ENCODE results near the gene SGPP2. TPM values are rescaled to one million over a fixed set of nuclear protein-coding genes. Genes with fewer than 3 reads are reported as not detected.

SGPP2 gene
- total RNA-seq, 1 donor from 2014 or later, result 0.11 TPM

DNA sequence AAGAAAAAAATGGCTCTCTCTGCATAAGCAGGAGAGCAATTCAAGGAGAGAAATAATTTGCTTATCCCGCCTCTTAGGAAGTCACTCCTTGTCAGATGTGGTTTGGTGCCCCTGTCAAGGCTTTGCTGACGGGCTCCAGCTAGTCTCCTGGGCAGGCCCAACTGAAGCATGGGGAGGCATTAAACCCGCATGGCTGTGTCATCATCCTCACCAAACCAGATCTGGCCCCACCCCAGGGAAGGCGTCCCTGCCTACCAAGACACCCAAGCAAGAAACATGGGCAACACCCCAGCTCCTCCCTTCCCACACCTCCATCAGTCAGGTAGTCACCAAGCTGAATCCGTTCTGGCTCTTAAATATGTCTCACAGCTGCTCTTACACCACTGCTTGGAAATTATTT is 108.0 kb downstream of the SGPP2 start:
- TF ChIP-seq EZH2 (IDR thresholded peaks at IDR 0.05), result no peak
- TF ChIP-seq EZH2phosphoT487 (IDR thresholded peaks at IDR 0.05), result no peak
- no peak for TF ChIP-seq CTCF (IDR thresholded peaks at IDR 0.05)
- Histone ChIP-seq H3F3A (ENCODE audit: low read depth) (peaks cover 11% of the 10 kb centered on the region), H3K4me1 (peaks cover 14% of the 10 kb centered on the region), H3K27me3 (peaks cover 13% of the 10 kb centered on the region), H3K79me2 (ENCODE audit: low read depth) (no peaks in the 10 kb centered on the region), H3K36me3 (no peaks in the 10 kb centered on the region), H3K4me3 (no peak overlapping the region), H4K20me1 (ENCODE audit: low read depth) (peaks cover 6% of the 10 kb centered on the region), H3K9ac (no peak overlapping the region), H3K4me2 (no peak overlapping the region), H2AFZ (replicated peaks) (no peak overlapping the region), H3K9me3 (ENCODE audit: low read depth) (no peaks in the 10 kb centered on the region), H3K27ac (no peak overlapping the region)
- Mint-ChIP-seq H3K36me3 (peaks cover 7% of the 10 kb centered on the region), H3K27ac (no peak overlapping the region), H3K4me3 (no peak overlapping the region), H3K9me3 (peaks cover 10% of the 10 kb centered on the region), H3K4me1 (peaks cover 11% of the 10 kb centered on the region), H3K27me3 (ENCODE audit: insufficient read depth, low read depth) (no peaks in the 10 kb centered on the region)
- no peak for DNase-seq (ENCODE audit: low spot score)

GRCh38 chr2:222535477-222535876 is 111.1 kb downstream of the SGPP2 start:
- Mint-ChIP-seq H3K9me3 (peaks cover 3% of the 10 kb centered on the region), H3K4me3 (no peak overlapping the region), H3K27ac (no peak overlapping the region), H3K27me3 (ENCODE audit: insufficient read depth, low read depth) (peaks cover 3% of the 10 kb centered on the region), H3K4me1 (peaks cover 11% of the 10 kb centered on the region), H3K36me3 (peaks cover 2% of the 10 kb centered on the region)
- H3F3A ChIP-seq (ENCODE audit: low read depth), result peaks cover 11% of the 10 kb centered on the region
- H4K20me1 ChIP-seq (ENCODE audit: low read depth), result peaks cover 6% of the 10 kb centered on the region
- peak; percentile 64 for DNase-seq (ENCODE audit: low spot score)
- H3K36me3 ChIP-seq, result no peaks in the 10 kb centered on the region
- peak overlapping the region; percentile 6 for H3K4me2 ChIP-seq
- H3K27ac ChIP-seq, result no peak overlapping the region
- H3K9me3 ChIP-seq (ENCODE audit: low read depth), result no peaks in the 10 kb centered on the region
- no peak overlapping the region for H2AFZ ChIP-seq (replicated peaks)
- H3K4me1 ChIP-seq, result peaks cover 14% of the 10 kb centered on the region
- H3K79me2 ChIP-seq (ENCODE audit: low read depth), result no peaks in the 10 kb centered on the region
- H3K9ac ChIP-seq, result no peak overlapping the region
- peaks cover 13% of the 10 kb centered on the region for H3K27me3 ChIP-seq
- TF ChIP-seq EZH2 (IDR thresholded peaks at IDR 0.05), result no peak
- peak; percentile 49 for TF ChIP-seq EZH2phosphoT487 (IDR thresholded peaks at IDR 0.05)
- no peak overlapping the region for H3K4me3 ChIP-seq

DNA sequence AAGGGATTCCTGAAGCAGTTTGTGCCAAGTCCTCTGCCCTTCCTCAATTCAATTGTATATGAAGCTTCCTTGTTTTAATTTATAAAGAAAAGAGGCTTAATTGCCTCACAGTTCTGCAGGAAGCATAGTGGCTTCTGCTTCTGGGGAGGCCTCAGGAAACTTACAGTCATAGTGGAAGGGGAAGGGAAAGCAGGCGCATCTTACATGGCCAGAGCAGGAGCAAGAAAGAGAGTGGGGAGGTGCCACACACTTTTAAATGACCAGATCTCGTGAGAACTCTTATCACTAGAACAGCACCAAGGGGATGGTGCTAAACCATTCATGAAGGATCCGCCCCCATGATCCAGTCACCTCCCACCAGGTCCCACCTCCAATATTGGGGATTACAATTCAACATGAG is 114.2 kb downstream of the SGPP2 start:
- H2AFZ ChIP-seq (replicated peaks), result no peak overlapping the region
- H3K4me2 ChIP-seq, result no peak overlapping the region
- H3K4me1 ChIP-seq, result peaks cover 14% of the 10 kb centered on the region
- Mint-ChIP-seq H3K4me1 (peaks cover 11% of the 10 kb centered on the region), H3K27me3 (ENCODE audit: insufficient read depth, low read depth) (peaks cover 3% of the 10 kb centered on the region), H3K27ac (no peak overlapping the region), H3K4me3 (no peak overlapping the region), H3K9me3 (peaks cover 6% of the 10 kb centered on the region), H3K36me3 (peaks cover 2% of the 10 kb centered on the region)
- no peaks in the 10 kb centered on the region for H3K79me2 ChIP-seq (ENCODE audit: low read depth)
- TF ChIP-seq EZH2phosphoT487 (IDR thresholded peaks at IDR 0.05) (no peak), EZH2 (IDR thresholded peaks at IDR 0.05) (no peak), CTCF (IDR thresholded peaks at IDR 0.05) (no peak)
- peaks cover 10% of the 10 kb centered on the region for H3K27me3 ChIP-seq
- no peak overlapping the region for H3K27ac ChIP-seq
- H4K20me1 ChIP-seq (ENCODE audit: low read depth), result peaks cover 6% of the 10 kb centered on the region
- H3K9ac ChIP-seq, result no peak overlapping the region
- no peaks in the 10 kb centered on the region for H3K9me3 ChIP-seq (ENCODE audit: low read depth)
- no peaks in the 10 kb centered on the region for H3K36me3 ChIP-seq
- DNase-seq (ENCODE audit: low spot score), result no peak
- no peak overlapping the region for H3K4me3 ChIP-seq
- H3F3A ChIP-seq (ENCODE audit: low read depth), result peaks cover 11% of the 10 kb centered on the region

DNA sequence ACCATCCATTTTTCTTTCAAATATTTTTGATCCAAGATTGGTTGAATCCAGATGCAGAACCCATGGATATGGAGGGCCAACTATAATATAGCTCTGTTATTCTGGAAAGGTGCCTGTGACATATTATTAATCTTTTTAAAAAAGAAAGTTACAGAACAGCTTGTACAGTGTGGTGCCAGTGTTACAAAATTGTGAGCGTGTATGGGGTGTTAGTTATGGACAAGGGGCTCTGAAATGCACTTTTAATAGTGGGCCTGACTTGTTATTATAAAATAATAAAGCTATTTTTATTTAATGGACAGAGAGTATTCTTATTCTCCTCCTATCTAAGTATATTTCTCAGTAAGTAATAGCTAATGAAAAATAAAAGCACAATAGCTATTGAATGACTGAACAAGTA is 120.3 kb downstream of the SGPP2 start:
- DNase-seq (ENCODE audit: low spot score), result no peak
- H3K27me3 Mint-ChIP-seq (ENCODE audit: insufficient read depth, low read depth), result no peaks in the 10 kb centered on the region
- Histone ChIP-seq H3K9ac (no peak overlapping the region), H3K36me3 (no peaks in the 10 kb centered on the region), H2AFZ (replicated peaks) (no peak overlapping the region), H3F3A (ENCODE audit: low read depth) (peaks cover 21% of the 10 kb centered on the region), H3K4me3 (no peak overlapping the region), H3K4me2 (no peak overlapping the region), H3K27me3 (no peaks in the 10 kb centered on the region), H4K20me1 (ENCODE audit: low read depth) (no peaks in the 10 kb centered on the region), H3K4me1 (peaks cover 29% of the 10 kb centered on the region), H3K27ac (no peak overlapping the region), H3K79me2 (ENCODE audit: low read depth) (no peaks in the 10 kb centered on the region), H3K9me3 (ENCODE audit: low read depth) (no peaks in the 10 kb centered on the region)
- no peak overlapping the region for H3K4me3 Mint-ChIP-seq
- no peak overlapping the region for H3K27ac Mint-ChIP-seq
- H3K4me1 Mint-ChIP-seq, result peaks cover 33% of the 10 kb centered on the region
- no peak for TF ChIP-seq CTCF (IDR thresholded peaks at IDR 0.05)
- TF ChIP-seq EZH2phosphoT487 (IDR thresholded peaks at IDR 0.05), result no peak
- TF ChIP-seq EZH2 (IDR thresholded peaks at IDR 0.05), result no peak
- H3K36me3 Mint-ChIP-seq, result no peaks in the 10 kb centered on the region
- H3K9me3 Mint-ChIP-seq, result peaks cover 3% of the 10 kb centered on the region
